Activated T-helper 1 cell treated with anti-CD3 and anti-CD28 coated beads, Interleukin-12 subunit alpha, Interleukin-12 subunit beta, Interleukin-2, Interleukin-4 antibody, amounts not matched to agents 30 ng/mL and 10 ng/mL and 1 ng/mL, durations not matched to agents 14 hours and 24 hours and 36 hours (primary cell): Measurements from ENCODE around the gene SEMA4D. TPM values are rescaled to one million over a fixed set of nuclear protein-coding genes. Genes with fewer than 3 reads are reported as not detected.

Experiments
- DNase-seq: peaks from one replicate; pipeline ENCODE4 v3.0.0; 2021; ENCODE audit warnings: low spot score
- H3K27ac Mint-ChIP-seq: one replicate; pipeline ENCODE4 v1.8.0; 2021; ENCODE audit warnings: mild to moderate bottlenecking, mixed read lengths
- H3K27me3 Mint-ChIP-seq: one replicate; pipeline ENCODE4 v1.8.0; 2022; ENCODE audit warnings: mild to moderate bottlenecking, moderate library complexity, mixed read lengths; ENCODE audit not compliant: insufficient read depth
- H3K36me3 Mint-ChIP-seq: one replicate; pipeline ENCODE4 v1.8.0; 2021; ENCODE audit warnings: low read depth, mixed read lengths
- H3K4me1 Mint-ChIP-seq: one replicate; pipeline ENCODE4 v1.8.0; 2021; ENCODE audit warnings: low read depth, mixed read lengths
- H3K4me3 Mint-ChIP-seq: one replicate; pipeline ENCODE4 v1.8.0; 2021; ENCODE audit warnings: mild to moderate bottlenecking, moderate library complexity, mixed read lengths
- H3K9me3 Mint-ChIP-seq: one replicate; pipeline ENCODE4 v1.8.0; 2021; ENCODE audit warnings: mixed read lengths
- intact Hi-C: fragments of 100-400 bp; cut with micrococcal nuclease; formaldehyde crosslinking; loops from one replicate; pipeline ENCODE4 v1.15.1; 2024
- total RNA-seq: library from RNA; stranded (reverse); gene quantifications from 2 replicates; pipeline ENCODE4 v1.2.3, GENCODE V29; 2022

The SEMA4D gene
- total RNA-seq, 1 donor from 2014 or later = 388 TPM

GRCh38 chr9:89420397-89421178 is 77.3 kb downstream of the SEMA4D start:
- Mint-ChIP-seq H3K9me3 (peaks cover 5% of the 10 kb centered on the region), H3K36me3 (peaks cover 70% of the 10 kb centered on the region), H3K27me3 (no peaks in the 10 kb centered on the region), H3K4me3 (peak overlapping the region; percentile 83), H3K27ac (peak overlapping the region; percentile 100), H3K4me1 (peaks cover 99% of the 10 kb centered on the region)
- no peak for DNase-seq
- intact Hi-C loops = loop anchor here (2.0 to 10.0 kb wide), 4 partner anchors 184 to 2004 kb away; partner anchors contain the start of genes GADD45G and NFIL3

- Mint-ChIP-seq H3K9me3 (peaks cover 5% of the 10 kb centered on the region), H3K36me3 (peaks cover 72% of the 10 kb centered on the region), H3K27ac (peak overlapping the region; percentile 100), H3K4me1 (peaks cover 99% of the 10 kb centered on the region), H3K27me3 (no peaks in the 10 kb centered on the region), H3K4me3 (peak overlapping the region; percentile 83)
- intact Hi-C loops = loop anchor here (2.0 to 10.0 kb wide), 5 partner anchors 185 to 2005 kb away; partner anchors contain the start of genes GADD45G and NFIL3
- DNase-seq = peak; percentile 44
These were observed 77.9 kb downstream of the SEMA4D start for GRCh38 chr9:89419978-89420394.

- H3K4me3 Mint-ChIP-seq = peak overlapping the region; percentile 92
- DNase-seq = peak; percentile 65
- intact Hi-C loops = loop anchor here (1.0 to 10.0 kb wide), 3 partner anchors 8 to 326 kb away; no protein-coding TSS in a partner anchor
- H3K27me3 Mint-ChIP-seq = no peaks in the 10 kb centered on the region
- H3K27ac Mint-ChIP-seq = peak overlapping the region; percentile 100
- peaks cover 66% of the 10 kb centered on the region for H3K36me3 Mint-ChIP-seq
- no peaks in the 10 kb centered on the region for H3K9me3 Mint-ChIP-seq
- peaks cover 99% of the 10 kb centered on the region for H3K4me1 Mint-ChIP-seq
These were observed 78.9 kb downstream of the SEMA4D start for GRCh38 chr9:89418882-89419640.

GRCh38 chr9:89418474-89418845 is 79.5 kb downstream of the SEMA4D start:
- peaks cover 99% of the 10 kb centered on the region for H3K4me1 Mint-ChIP-seq
- no peaks in the 10 kb centered on the region for H3K27me3 Mint-ChIP-seq
- no peak for DNase-seq
- intact Hi-C loops = loop anchor here (1.0 to 10.0 kb wide), 3 partner anchors 8 to 326 kb away; no protein-coding TSS in a partner anchor
- H3K4me3 Mint-ChIP-seq = peak overlapping the region; percentile 92
- H3K9me3 Mint-ChIP-seq = no peaks in the 10 kb centered on the region
- H3K36me3 Mint-ChIP-seq = peaks cover 66% of the 10 kb centered on the region
- H3K27ac Mint-ChIP-seq = peak overlapping the region; percentile 100

GRCh38 chr9:89417832-89418473 is 80.0 kb downstream of the SEMA4D start:
- Mint-ChIP-seq H3K4me3 (peak overlapping the region; percentile 92), H3K4me1 (peaks cover 99% of the 10 kb centered on the region), H3K27me3 (no peaks in the 10 kb centered on the region), H3K27ac (peak overlapping the region; percentile 100), H3K9me3 (no peaks in the 10 kb centered on the region), H3K36me3 (peaks cover 67% of the 10 kb centered on the region)
- DNase-seq = no peak
- intact Hi-C loops = loop anchor here (1.0 to 10.0 kb wide), 3 partner anchors 8 to 327 kb away; no protein-coding TSS in a partner anchor

- Mint-ChIP-seq H3K27me3 (no peaks in the 10 kb centered on the region), H3K9me3 (no peaks in the 10 kb centered on the region), H3K36me3 (peaks cover 72% of the 10 kb centered on the region), H3K4me3 (peak overlapping the region; percentile 92), H3K27ac (peak overlapping the region; percentile 71), H3K4me1 (peaks cover 99% of the 10 kb centered on the region)
- intact Hi-C loops = loop anchor here (10.0 kb wide), 1 partner anchor 330 kb away; no protein-coding TSS in a partner anchor
- no peak for DNase-seq
These were observed 83.1 kb downstream of the SEMA4D start for GRCh38 chr9:89414670-89415324.

- intact Hi-C loops = loop anchor here (10.0 kb wide), 1 partner anchor 331 kb away; no protein-coding TSS in a partner anchor
- H3K9me3 Mint-ChIP-seq = no peaks in the 10 kb centered on the region
- H3K4me3 Mint-ChIP-seq = peak overlapping the region; percentile 92
- H3K27me3 Mint-ChIP-seq = no peaks in the 10 kb centered on the region
- peak overlapping the region; percentile 56 for H3K27ac Mint-ChIP-seq
- H3K36me3 Mint-ChIP-seq = peaks cover 74% of the 10 kb centered on the region
- H3K4me1 Mint-ChIP-seq = peaks cover 100% of the 10 kb centered on the region
- DNase-seq = no peak
These were observed 83.8 kb downstream of the SEMA4D start for GRCh38 chr9:89413963-89414638.

GRCh38 chr9:89412951-89413350 is 85.0 kb downstream of the SEMA4D start:
- intact Hi-C loops = loop anchor here (10.0 kb wide), 1 partner anchor 332 kb away; no protein-coding TSS in a partner anchor
- Mint-ChIP-seq H3K4me3 (peak overlapping the region; percentile 40), H3K9me3 (no peaks in the 10 kb centered on the region), H3K36me3 (peaks cover 75% of the 10 kb centered on the region), H3K4me1 (peaks cover 100% of the 10 kb centered on the region), H3K27me3 (no peaks in the 10 kb centered on the region), H3K27ac (peak overlapping the region; percentile 75)
- DNase-seq = no peak

GRCh38 chr9:89412541-89412940 is 85.4 kb downstream of the SEMA4D start:
- peaks cover 100% of the 10 kb centered on the region for H3K4me1 Mint-ChIP-seq
- no peak for DNase-seq
- peaks cover 75% of the 10 kb centered on the region for H3K36me3 Mint-ChIP-seq
- H3K27ac Mint-ChIP-seq = peak overlapping the region; percentile 93
- intact Hi-C loops = loop anchor here (10.0 kb wide), 1 partner anchor 332 kb away; no protein-coding TSS in a partner anchor
- no peaks in the 10 kb centered on the region for H3K27me3 Mint-ChIP-seq
- peaks cover 3% of the 10 kb centered on the region for H3K9me3 Mint-ChIP-seq
- H3K4me3 Mint-ChIP-seq = peak overlapping the region; percentile 75

- H3K4me3 Mint-ChIP-seq = peak overlapping the region; percentile 75
- H3K36me3 Mint-ChIP-seq = peaks cover 74% of the 10 kb centered on the region
- H3K4me1 Mint-ChIP-seq = peaks cover 100% of the 10 kb centered on the region
- H3K27me3 Mint-ChIP-seq = no peaks in the 10 kb centered on the region
- intact Hi-C loops = loop anchor here (10.0 kb wide), 1 partner anchor 333 kb away; no protein-coding TSS in a partner anchor
- H3K27ac Mint-ChIP-seq = peak overlapping the region; percentile 96
- DNase-seq = no peak
- H3K9me3 Mint-ChIP-seq = peaks cover 5% of the 10 kb centered on the region
These were observed 86.2 kb downstream of the SEMA4D start for GRCh38 chr9:89411759-89412158.

- Mint-ChIP-seq H3K4me1 (peaks cover 100% of the 10 kb centered on the region), H3K27ac (peak overlapping the region; percentile 96), H3K4me3 (peak overlapping the region; percentile 75), H3K27me3 (no peaks in the 10 kb centered on the region), H3K36me3 (peaks cover 76% of the 10 kb centered on the region), H3K9me3 (peaks cover 5% of the 10 kb centered on the region)
- intact Hi-C loops = loop anchor here (1.0 to 10.0 kb wide), 10 partner anchors 8 to 334 kb away; partner anchors contain the start of gene SECISBP2
- DNase-seq = peak; percentile 47
These were observed 87.1 kb downstream of the SEMA4D start for GRCh38 chr9:89410641-89411350.
